ENCODE measurements around the gene PEX7.

PEX7 gene

GRCh38 chr6:136920671-136921380, 98.4 kb downstream of the PEX7 start:
- Histone ChIP-seq H3K36me3 (ENCODE audit: control insufficient read depth, insufficient read depth, low read length) (no peaks in the 10 kb centered on the region), H3K4me3 (ENCODE audit: insufficient read depth, low read depth, low read length, poor library complexity, severe bottlenecking) (peak overlapping the region; percentile 58), H3K27me3 (replicated peaks; ENCODE audit: control insufficient read depth, insufficient read depth, low read length, poor library complexity, severe bottlenecking) (peaks cover 39% of the 10 kb centered on the region), H3K9me3 (ENCODE audit: control insufficient read depth, low read length) (no peaks in the 10 kb centered on the region), H3K27ac (ENCODE audit: insufficient read depth, low read length, poor library complexity, severe bottlenecking) (no peak overlapping the region), H3K4me1 (ENCODE audit: control insufficient read depth, insufficient read depth, low read length, poor library complexity, severe bottlenecking) (peaks cover 38% of the 10 kb centered on the region)
- no peak for DNase-seq

GRCh38 chr6:136921381-136921935, 99.1 kb downstream of the PEX7 start:
- no peak for DNase-seq
- peak overlapping the region; percentile 58 for H3K4me3 ChIP-seq (ENCODE audit: insufficient read depth, low read depth, low read length, poor library complexity, severe bottlenecking)
- H3K9me3 ChIP-seq (ENCODE audit: control insufficient read depth, low read length) = no peaks in the 10 kb centered on the region
- H3K27me3 ChIP-seq (replicated peaks; ENCODE audit: control insufficient read depth, insufficient read depth, low read length, poor library complexity, severe bottlenecking) = peaks cover 39% of the 10 kb centered on the region
- H3K4me1 ChIP-seq (ENCODE audit: control insufficient read depth, insufficient read depth, low read length, poor library complexity, severe bottlenecking) = peaks cover 38% of the 10 kb centered on the region
- H3K27ac ChIP-seq (ENCODE audit: insufficient read depth, low read length, poor library complexity, severe bottlenecking) = no peak overlapping the region
- no peaks in the 10 kb centered on the region for H3K36me3 ChIP-seq (ENCODE audit: control insufficient read depth, insufficient read depth, low read length)

GRCh38 chr6:136921936-136922684, 99.7 kb downstream of the PEX7 start, which contains the start of gene SLC35D3:
Gene SLC35D3, plus strand, starts transcription at chr6:136922301. Its CDS starts 128 bp downstream, at chr6:136922429.
- DNase-seq = no peak
- H3K4me1 ChIP-seq (ENCODE audit: control insufficient read depth, insufficient read depth, low read length, poor library complexity, severe bottlenecking) = peaks cover 38% of the 10 kb centered on the region
- peak within 1 kb of the TSS; percentile 58 for H3K4me3 ChIP-seq (ENCODE audit: insufficient read depth, low read depth, low read length, poor library complexity, severe bottlenecking)
- H3K27me3 ChIP-seq (replicated peaks; ENCODE audit: control insufficient read depth, insufficient read depth, low read length, poor library complexity, severe bottlenecking) = peaks cover 39% of the 10 kb centered on the region
- no peaks in the 10 kb centered on the region for H3K36me3 ChIP-seq (ENCODE audit: control insufficient read depth, insufficient read depth, low read length)
- no peak within 1 kb of the TSS for H3K27ac ChIP-seq (ENCODE audit: insufficient read depth, low read length, poor library complexity, severe bottlenecking)
- H3K9me3 ChIP-seq (ENCODE audit: control insufficient read depth, low read length) = no peaks in the 10 kb centered on the region

GRCh38 chr6:136922685-136923006, 100.3 kb downstream of the PEX7 start:
- Histone ChIP-seq H3K4me3 (ENCODE audit: insufficient read depth, low read depth, low read length, poor library complexity, severe bottlenecking) (peak overlapping the region; percentile 58), H3K27ac (ENCODE audit: insufficient read depth, low read length, poor library complexity, severe bottlenecking) (no peak overlapping the region), H3K27me3 (replicated peaks; ENCODE audit: control insufficient read depth, insufficient read depth, low read length, poor library complexity, severe bottlenecking) (peaks cover 39% of the 10 kb centered on the region), H3K9me3 (ENCODE audit: control insufficient read depth, low read length) (no peaks in the 10 kb centered on the region), H3K4me1 (ENCODE audit: control insufficient read depth, insufficient read depth, low read length, poor library complexity, severe bottlenecking) (peaks cover 38% of the 10 kb centered on the region), H3K36me3 (ENCODE audit: control insufficient read depth, insufficient read depth, low read length) (no peaks in the 10 kb centered on the region)
- no peak for DNase-seq

GRCh38 chr6:136923116-136923953, 100.9 kb downstream of the PEX7 start:
- Histone ChIP-seq H3K36me3 (ENCODE audit: control insufficient read depth, insufficient read depth, low read length) (no peaks in the 10 kb centered on the region), H3K27ac (ENCODE audit: insufficient read depth, low read length, poor library complexity, severe bottlenecking) (no peak overlapping the region), H3K4me1 (ENCODE audit: control insufficient read depth, insufficient read depth, low read length, poor library complexity, severe bottlenecking) (peaks cover 38% of the 10 kb centered on the region), H3K27me3 (replicated peaks; ENCODE audit: control insufficient read depth, insufficient read depth, low read length, poor library complexity, severe bottlenecking) (peaks cover 39% of the 10 kb centered on the region), H3K9me3 (ENCODE audit: control insufficient read depth, low read length) (no peaks in the 10 kb centered on the region), H3K4me3 (ENCODE audit: insufficient read depth, low read depth, low read length, poor library complexity, severe bottlenecking) (peak overlapping the region; percentile 58)
- no peak for DNase-seq

- H3K4me1 ChIP-seq (ENCODE audit: control insufficient read depth, insufficient read depth, low read length, poor library complexity, severe bottlenecking) = peaks cover 38% of the 10 kb centered on the region
- no peak overlapping the region for H3K27ac ChIP-seq (ENCODE audit: insufficient read depth, low read length, poor library complexity, severe bottlenecking)
- no peaks in the 10 kb centered on the region for H3K36me3 ChIP-seq (ENCODE audit: control insufficient read depth, insufficient read depth, low read length)
- peaks cover 39% of the 10 kb centered on the region for H3K27me3 ChIP-seq (replicated peaks; ENCODE audit: control insufficient read depth, insufficient read depth, low read length, poor library complexity, severe bottlenecking)
- H3K9me3 ChIP-seq (ENCODE audit: control insufficient read depth, low read length) = no peaks in the 10 kb centered on the region
- no peak overlapping the region for H3K4me3 ChIP-seq (ENCODE audit: insufficient read depth, low read depth, low read length, poor library complexity, severe bottlenecking)
- DNase-seq = no peak
Observed at GRCh38 chr6:136923954-136924673, 101.7 kb downstream of the PEX7 start.

GRCh38 chr6:136926383-136926782, 104.0 kb downstream of the PEX7 start:
- DNase-seq = no peak
- Histone ChIP-seq H3K27ac (ENCODE audit: insufficient read depth, low read length, poor library complexity, severe bottlenecking) (no peak overlapping the region), H3K36me3 (ENCODE audit: control insufficient read depth, insufficient read depth, low read length) (no peaks in the 10 kb centered on the region), H3K9me3 (ENCODE audit: control insufficient read depth, low read length) (no peaks in the 10 kb centered on the region), H3K27me3 (replicated peaks; ENCODE audit: control insufficient read depth, insufficient read depth, low read length, poor library complexity, severe bottlenecking) (peaks cover 28% of the 10 kb centered on the region), H3K4me1 (ENCODE audit: control insufficient read depth, insufficient read depth, low read length, poor library complexity, severe bottlenecking) (peaks cover 23% of the 10 kb centered on the region), H3K4me3 (ENCODE audit: insufficient read depth, low read depth, low read length, poor library complexity, severe bottlenecking) (no peak overlapping the region)

- DNase-seq = no peak
- Histone ChIP-seq H3K27ac (ENCODE audit: insufficient read depth, low read length, poor library complexity, severe bottlenecking) (no peak overlapping the region), H3K27me3 (replicated peaks; ENCODE audit: control insufficient read depth, insufficient read depth, low read length, poor library complexity, severe bottlenecking) (peaks cover 19% of the 10 kb centered on the region), H3K9me3 (ENCODE audit: control insufficient read depth, low read length) (no peaks in the 10 kb centered on the region), H3K4me3 (ENCODE audit: insufficient read depth, low read depth, low read length, poor library complexity, severe bottlenecking) (no peak overlapping the region), H3K36me3 (ENCODE audit: control insufficient read depth, insufficient read depth, low read length) (no peaks in the 10 kb centered on the region), H3K4me1 (ENCODE audit: control insufficient read depth, insufficient read depth, low read length, poor library complexity, severe bottlenecking) (peaks cover 15% of the 10 kb centered on the region)
Observed at GRCh38 chr6:136927292-136927691, 104.9 kb downstream of the PEX7 start.

- no peak for DNase-seq
- Histone ChIP-seq H3K9me3 (ENCODE audit: control insufficient read depth, low read length) (no peaks in the 10 kb centered on the region), H3K36me3 (ENCODE audit: control insufficient read depth, insufficient read depth, low read length) (no peaks in the 10 kb centered on the region), H3K4me1 (ENCODE audit: control insufficient read depth, insufficient read depth, low read length, poor library complexity, severe bottlenecking) (no peaks in the 10 kb centered on the region), H3K27ac (ENCODE audit: insufficient read depth, low read length, poor library complexity, severe bottlenecking) (no peak overlapping the region), H3K4me3 (ENCODE audit: insufficient read depth, low read depth, low read length, poor library complexity, severe bottlenecking) (no peak overlapping the region), H3K27me3 (replicated peaks; ENCODE audit: control insufficient read depth, insufficient read depth, low read length, poor library complexity, severe bottlenecking) (no peaks in the 10 kb centered on the region)
Observed at GRCh38 chr6:136930528-136930927, 108.1 kb downstream of the PEX7 start.
